Trophoblast cell (in vitro differentiated cells and primary cell): ENCODE measurements around the gene SDHC.
"Not testable (repeated sequence)": the region's sequence is repeated elsewhere in the genome, so short reads cannot be mapped to it uniquely, and the experiment has no call there.

Source experiments
- DNase-seq, 2 donors: peaks; one replicate each; pipeline ENCODE4 v3.0.0-alpha.2; 2016
- H2AFZ ChIP-seq: 2 replicates; pipeline ENCODE4 v1.6.1; 2013; ENCODE audit warnings: low read length, moderate library complexity, mild to moderate bottlenecking; ENCODE audit not compliant: insufficient read depth, poor library complexity
- H2AK5ac ChIP-seq: 2 replicates; pipeline ENCODE4 v1.6.1; 2013; ENCODE audit warnings: mild to moderate bottlenecking, low read length
- H2BK120ac ChIP-seq: 2 replicates; pipeline ENCODE4 v1.6.1; 2013; ENCODE audit warnings: low read length, mild to moderate bottlenecking, moderate library complexity; ENCODE audit not compliant: insufficient read depth, poor library complexity
- H2BK12ac ChIP-seq: 2 replicates; pipeline ENCODE4 v1.6.1; 2013; ENCODE audit warnings: mild to moderate bottlenecking, low read length, moderate library complexity
- H2BK5ac ChIP-seq: 2 replicates; pipeline ENCODE4 v1.6.1; 2013; ENCODE audit warnings: low read length, low read depth, moderate library complexity, mild to moderate bottlenecking; ENCODE audit not compliant: poor library complexity
- H3K14ac ChIP-seq: 2 replicates; pipeline ENCODE4 v1.6.1; 2013; ENCODE audit warnings: mild to moderate bottlenecking, low read length
- H3K18ac ChIP-seq: 2 replicates; pipeline ENCODE4 v1.6.1; 2013; ENCODE audit warnings: mild to moderate bottlenecking, low read length
- H3K23ac ChIP-seq: 2 replicates; pipeline ENCODE4 v1.6.1; 2013; ENCODE audit warnings: low read length
- H3K27ac ChIP-seq: 2 replicates; pipeline ENCODE4 v1.5.1; 2013; ENCODE audit warnings: low read depth, mild to moderate bottlenecking, inconsistent platforms, low read length, moderate library complexity
- H3K27me3 ChIP-seq: 2 replicates; pipeline ENCODE4 v1.6.1; 2013; ENCODE audit warnings: inconsistent platforms, mild to moderate bottlenecking, low read length, moderate library complexity; ENCODE audit not compliant: insufficient read depth
- H3K36me3 ChIP-seq, 2 experiments: 1 replicate in 1 of 2; 2 replicates in 1 of 2; pipeline ENCODE4 v1.6.1; 2013; ENCODE audit warnings: low read length in 2 of 2, mild to moderate bottlenecking in 2 of 2, moderate library complexity in 1 of 2; ENCODE audit not compliant: insufficient read depth in 2 of 2, control insufficient read depth in 1 of 2
- H3K4ac ChIP-seq: 2 replicates; pipeline ENCODE4 v1.6.1; 2013; ENCODE audit warnings: low read depth, mild to moderate bottlenecking, low read length, moderate library complexity
- H3K4me1 ChIP-seq, 2 experiments: 1 replicate in 1 of 2; 2 replicates in 1 of 2; pipeline ENCODE4 v1.6.1; 2013; ENCODE audit warnings: low read length in 2 of 2, mild to moderate bottlenecking in 2 of 2, moderate library complexity in 1 of 2; ENCODE audit not compliant: insufficient read depth in 2 of 2, control insufficient read depth in 1 of 2
- H3K4me2 ChIP-seq: 2 replicates; pipeline ENCODE4 v1.6.1; 2013; ENCODE audit warnings: inconsistent platforms, mild to moderate bottlenecking, low read length, moderate library complexity
- H3K4me3 ChIP-seq: 2 replicates; pipeline ENCODE4 v1.5.1; 2013; ENCODE audit warnings: mild to moderate bottlenecking, low read depth, low read length, inconsistent platforms
- H3K79me1 ChIP-seq: one replicate; pipeline ENCODE4 v1.6.1; 2013; ENCODE audit warnings: low read length
- H3K79me2 ChIP-seq: 2 replicates; pipeline ENCODE4 v1.6.1; 2013; ENCODE audit warnings: low read length, mild to moderate bottlenecking; ENCODE audit not compliant: control insufficient read depth, insufficient read depth, poor library complexity
- H3K9ac ChIP-seq: 2 replicates; pipeline ENCODE4 v1.6.1; 2013; ENCODE audit warnings: mild to moderate bottlenecking, low read length
- H3K9me3 ChIP-seq: 2 replicates; pipeline ENCODE4 v1.6.1; 2013; ENCODE audit warnings: low read depth, mild to moderate bottlenecking, control low read depth, inconsistent platforms, low read length; ENCODE audit not compliant: insufficient read depth
- H4K12ac ChIP-seq: 2 replicates; pipeline ENCODE4 v1.6.1; 2013; ENCODE audit warnings: low read depth, mild to moderate bottlenecking, low read length, moderate library complexity
- H4K8ac ChIP-seq: 2 replicates; pipeline ENCODE4 v1.6.1; 2013; ENCODE audit warnings: low read depth, mild to moderate bottlenecking, low read length, moderate library complexity
- H4K91ac ChIP-seq: one replicate; pipeline ENCODE4 v1.6.1; 2013; ENCODE audit warnings: low read depth, mild to moderate bottlenecking, low read length, moderate library complexity
- WGBS: extraction: QIAGEN DNeasy Blood & Tissue Kit; methylation state at CpG from one replicate; pipeline ENCODE4 v1.1.7; 2013; ENCODE audit warnings: missing lambda C conversion rate; ENCODE audit not compliant: insufficient read length, insufficient coverage; ENCODE audit errors: extremely low coverage; 5-methylcytosine and 5-hydroxymethylcytosine counted together

SDHC gene

DNA sequence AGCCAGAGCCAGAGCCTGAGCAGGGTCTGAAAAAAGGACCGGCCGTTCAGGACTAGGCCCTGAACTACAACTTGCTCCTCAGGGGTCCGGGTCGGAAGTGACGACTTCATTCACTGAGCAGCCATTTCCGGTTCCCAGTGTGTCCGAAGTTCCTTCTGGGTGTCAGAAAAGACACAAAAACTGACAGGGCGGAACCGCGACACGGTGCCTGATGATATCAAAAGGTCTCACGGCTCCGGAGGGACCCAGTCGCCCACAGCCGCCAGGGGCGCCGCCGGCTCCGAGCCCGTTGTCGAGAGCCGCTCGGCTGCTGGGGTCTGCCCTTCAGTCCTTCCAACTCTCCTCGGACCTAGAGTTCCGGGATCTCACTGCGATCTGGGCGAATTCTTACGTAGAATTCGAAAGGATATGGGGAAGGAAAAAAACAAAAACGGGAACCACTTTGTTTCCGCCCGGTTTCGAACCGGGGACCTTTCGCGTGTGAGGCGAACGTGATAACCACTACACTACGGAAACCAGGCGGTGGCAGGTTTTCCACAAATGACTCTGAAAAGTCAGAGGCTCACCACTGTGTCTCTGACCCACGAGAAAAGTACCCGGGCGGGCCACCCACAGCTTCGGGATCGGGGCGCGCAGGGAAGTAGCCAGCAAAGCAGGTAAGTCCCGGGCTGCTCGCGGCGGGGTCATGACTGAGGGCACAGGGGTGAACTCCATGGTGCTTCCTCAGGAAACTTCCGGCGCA lies 85.2 kb downstream of the SDHC start:
- no peak overlapping the region for H3K23ac ChIP-seq
- H4K12ac ChIP-seq: peak overlapping the region; percentile 99
- H2AFZ ChIP-seq: peak overlapping the region; percentile 95
- peak overlapping the region; percentile 90 for H3K18ac ChIP-seq
- H2BK12ac ChIP-seq: no peak overlapping the region
- H3K9ac ChIP-seq: peak overlapping the region; percentile 82
- H3K4ac ChIP-seq: peak overlapping the region; percentile 60
- peak overlapping the region; percentile 88 for H3K14ac ChIP-seq
- H2BK120ac ChIP-seq: peak overlapping the region; percentile 91
- peaks cover 11% of the 10 kb centered on the region for H3K79me1 ChIP-seq
- H3K27me3 ChIP-seq: no peaks in the 10 kb centered on the region
- H3K4me1 ChIP-seq: peaks cover 0 to 3% of the 10 kb centered on the region in 2 experiments
- no CpG with 5 or more reads among the region's 53 CpGs for WGBS
- H4K8ac ChIP-seq: peak overlapping the region; percentile 99
- H3K4me2 ChIP-seq: peak overlapping the region; percentile 74
- peak overlapping the region; percentile 92 for H2BK5ac ChIP-seq
- H3K4me3 ChIP-seq: peak overlapping the region; percentile 79
- H3K9me3 ChIP-seq: no peaks in the 10 kb centered on the region
- H3K79me2 ChIP-seq: peaks cover 4% of the 10 kb centered on the region
- peak; percentile 84 to 97 for DNase-seq
- no peaks in the 10 kb centered on the region for H3K36me3 ChIP-seq
- peak overlapping the region; percentile 92 for H4K91ac ChIP-seq
- peak overlapping the region; percentile 96 for H3K27ac ChIP-seq
- no peak overlapping the region for H2AK5ac ChIP-seq

- Histone ChIP-seq H3K79me1 (peaks cover 11% of the 10 kb centered on the region), H3K79me2 (peaks cover 4% of the 10 kb centered on the region), H3K9me3 (no peaks in the 10 kb centered on the region), H2BK120ac (no peak overlapping the region), H3K4me2 (no peak overlapping the region), H3K18ac (no peak overlapping the region), H4K12ac (no peak overlapping the region), H3K27me3 (no peaks in the 10 kb centered on the region), H3K36me3 (no peaks in the 10 kb centered on the region), H2AK5ac (no peak overlapping the region), H3K4ac (no peak overlapping the region), H4K8ac (no peak overlapping the region), H3K4me3 (no peak overlapping the region), H3K14ac (no peak overlapping the region), H3K23ac (no peak overlapping the region), H3K27ac (no peak overlapping the region), H4K91ac (no peak overlapping the region), H3K9ac (no peak overlapping the region), H2BK12ac (no peak overlapping the region), H2BK5ac (no peak overlapping the region), H2AFZ (no peak overlapping the region), H3K4me1 (peaks cover 0 to 3% of the 10 kb centered on the region in 2 experiments)
- no peak for DNase-seq
- WGBS: no CpG with 5 or more reads among the region's 3 CpGs
Observed at GRCh38 chr1:161402446-161402845, 88.3 kb downstream of the SDHC start.

DNA sequence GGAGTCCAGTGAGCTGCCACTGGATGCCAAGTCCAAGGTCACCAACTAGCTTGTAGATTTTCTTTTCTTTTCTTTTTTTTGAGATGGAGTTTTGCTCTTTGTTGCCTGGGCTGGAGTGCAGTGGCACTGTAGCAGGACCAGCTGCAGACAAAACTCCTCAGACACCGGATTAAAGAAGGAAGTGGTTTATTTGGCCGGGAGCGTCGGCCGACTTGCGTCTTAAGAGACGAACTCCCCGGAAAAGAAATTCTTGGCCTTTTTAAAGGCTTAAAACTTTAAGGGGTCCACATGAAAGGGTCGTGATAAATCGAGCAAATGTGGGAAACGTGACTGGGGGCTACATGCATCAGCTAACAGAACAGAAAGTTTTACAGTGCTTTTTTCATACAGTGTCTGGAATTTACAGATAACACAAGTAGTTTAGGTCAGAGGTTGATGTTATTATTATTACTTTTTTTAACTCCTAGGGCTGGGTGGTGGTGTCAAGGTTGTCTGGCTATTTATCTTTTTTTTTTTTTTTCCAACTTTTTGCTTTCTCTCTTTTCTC lies 89.9 kb downstream of the SDHC start:
- WGBS: no CpG with 5 or more reads among the region's 11 CpGs
- H3K9ac ChIP-seq: no peak overlapping the region
- no peak overlapping the region for H4K91ac ChIP-seq
- no peak overlapping the region for H2AFZ ChIP-seq
- no peaks in the 10 kb centered on the region for H3K4me1 ChIP-seq
- peaks cover 8% of the 10 kb centered on the region for H3K79me1 ChIP-seq
- no peak overlapping the region for H3K4ac ChIP-seq
- H3K14ac ChIP-seq: no peak overlapping the region
- H3K36me3 ChIP-seq: no peaks in the 10 kb centered on the region
- DNase-seq: no peak
- peaks cover 4% of the 10 kb centered on the region for H3K79me2 ChIP-seq
- H4K12ac ChIP-seq: no peak overlapping the region
- no peak overlapping the region for H2BK12ac ChIP-seq
- H3K4me3 ChIP-seq: no peak overlapping the region
- H3K4me2 ChIP-seq: no peak overlapping the region
- H3K18ac ChIP-seq: no peak overlapping the region
- H2BK120ac ChIP-seq: no peak overlapping the region
- no peak overlapping the region for H2AK5ac ChIP-seq
- no peaks in the 10 kb centered on the region for H3K27me3 ChIP-seq
- H2BK5ac ChIP-seq: no peak overlapping the region
- no peak overlapping the region for H3K23ac ChIP-seq
- H3K27ac ChIP-seq: no peak overlapping the region
- no peaks in the 10 kb centered on the region for H3K9me3 ChIP-seq
- no peak overlapping the region for H4K8ac ChIP-seq

DNA sequence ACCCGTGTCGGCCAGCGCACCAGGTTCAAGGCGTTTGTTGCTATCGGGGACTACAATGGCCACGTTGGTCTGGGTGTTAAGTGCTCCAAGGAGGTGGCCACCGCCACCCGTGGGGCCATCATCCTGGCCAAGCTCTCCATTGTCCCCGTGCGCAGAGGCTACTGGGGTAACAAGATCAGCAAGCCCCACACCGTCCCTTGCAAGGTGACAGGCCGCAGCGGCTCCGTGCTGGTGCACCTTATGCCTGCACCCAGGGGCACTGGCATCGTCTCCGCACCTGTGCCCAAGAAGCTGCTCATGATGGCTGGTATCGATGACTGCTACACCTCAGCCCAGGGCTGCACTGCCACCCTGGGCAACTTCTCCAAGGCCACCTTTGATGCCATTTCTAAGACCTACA lies 92.4 kb downstream of the SDHC start:
- H2BK120ac ChIP-seq, H3K14ac ChIP-seq, H3K4me3 ChIP-seq, H3K4ac ChIP-seq, H3K79me1 ChIP-seq, H4K12ac ChIP-seq, H3K9me3 ChIP-seq, H3K9ac ChIP-seq, H2AK5ac ChIP-seq, H3K18ac ChIP-seq, H3K27me3 ChIP-seq, H3K4me1 ChIP-seq, H2BK5ac ChIP-seq, H2AFZ ChIP-seq, H3K4me2 ChIP-seq, DNase-seq, H3K79me2 ChIP-seq, H4K8ac ChIP-seq, H3K23ac ChIP-seq, H4K91ac ChIP-seq, H3K36me3 ChIP-seq, H3K27ac ChIP-seq, H2BK12ac ChIP-seq: not testable (repeated sequence)
- WGBS: no CpG with 5 or more reads among the region's 17 CpGs
